ENCODE data around the gene EXT2.

The EXT2 gene

DNA sequence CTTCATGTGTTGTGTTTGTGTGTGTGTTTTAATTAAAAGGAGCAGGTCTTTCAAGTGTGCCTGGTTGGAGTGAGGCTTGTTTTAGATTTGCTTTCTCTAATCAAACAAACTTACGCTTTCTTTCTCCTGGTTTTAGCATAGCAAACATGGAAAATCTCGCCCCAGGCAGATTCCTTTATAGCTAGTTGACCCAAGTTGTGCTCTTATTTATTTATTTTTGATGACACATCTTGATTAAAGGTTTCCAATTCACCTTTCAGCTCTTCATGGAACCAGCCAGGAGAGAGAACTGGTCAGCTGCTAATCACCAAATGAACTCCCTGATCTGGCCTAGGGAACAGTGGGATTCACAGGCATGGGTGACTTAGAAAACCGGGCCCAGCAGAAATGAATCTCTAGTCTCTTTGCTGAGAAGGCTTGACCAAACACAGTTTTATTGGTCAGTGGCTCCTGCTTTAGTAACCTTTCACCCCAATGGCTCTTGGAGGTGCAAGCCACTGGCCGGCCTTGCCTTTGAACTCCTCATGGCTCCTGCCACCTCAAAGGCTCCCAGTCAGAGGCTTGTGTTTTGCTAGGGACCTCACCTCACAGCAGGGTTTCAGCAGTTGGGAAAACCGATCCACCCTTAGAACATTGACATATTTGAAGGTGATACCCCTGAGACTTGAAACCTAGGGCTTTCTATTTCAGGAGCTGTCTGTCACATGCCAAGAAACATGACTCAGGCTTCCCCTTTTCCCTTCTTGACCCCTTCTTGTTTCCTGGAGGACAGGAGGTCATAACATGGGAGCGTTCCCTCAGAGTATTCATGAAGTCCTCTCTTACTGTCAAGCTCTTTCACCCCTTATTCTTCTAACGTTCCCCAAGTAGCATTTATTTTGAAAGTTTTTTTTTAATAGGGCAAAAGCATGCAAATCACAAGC lies 48.8 kb downstream of the EXT2 start:
- Histone ChIP-seq H3K4me3 (ENCODE audit: low read length) (no peak overlapping the region), H3K27ac (ENCODE audit: low read length) (no peak overlapping the region), H3K4me1 (ENCODE audit: control insufficient read depth, insufficient read depth, low read length) (no peaks in the 10 kb centered on the region), H3K36me3 (ENCODE audit: control insufficient read depth, insufficient read depth, low read length) (no peaks in the 10 kb centered on the region), H3K9me3 (ENCODE audit: control insufficient read depth, insufficient read depth, low read length) (no peaks in the 10 kb centered on the region), H3K27me3 (ENCODE audit: control insufficient read depth, insufficient read depth, low read length) (no peaks in the 10 kb centered on the region)
- no CpG with 5 or more reads among the region's 7 CpGs for WGBS (ENCODE audit: insufficient coverage, insufficient read length)
- no peak for DNase-seq (ENCODE audit: low read depth, low spot score)

DNA sequence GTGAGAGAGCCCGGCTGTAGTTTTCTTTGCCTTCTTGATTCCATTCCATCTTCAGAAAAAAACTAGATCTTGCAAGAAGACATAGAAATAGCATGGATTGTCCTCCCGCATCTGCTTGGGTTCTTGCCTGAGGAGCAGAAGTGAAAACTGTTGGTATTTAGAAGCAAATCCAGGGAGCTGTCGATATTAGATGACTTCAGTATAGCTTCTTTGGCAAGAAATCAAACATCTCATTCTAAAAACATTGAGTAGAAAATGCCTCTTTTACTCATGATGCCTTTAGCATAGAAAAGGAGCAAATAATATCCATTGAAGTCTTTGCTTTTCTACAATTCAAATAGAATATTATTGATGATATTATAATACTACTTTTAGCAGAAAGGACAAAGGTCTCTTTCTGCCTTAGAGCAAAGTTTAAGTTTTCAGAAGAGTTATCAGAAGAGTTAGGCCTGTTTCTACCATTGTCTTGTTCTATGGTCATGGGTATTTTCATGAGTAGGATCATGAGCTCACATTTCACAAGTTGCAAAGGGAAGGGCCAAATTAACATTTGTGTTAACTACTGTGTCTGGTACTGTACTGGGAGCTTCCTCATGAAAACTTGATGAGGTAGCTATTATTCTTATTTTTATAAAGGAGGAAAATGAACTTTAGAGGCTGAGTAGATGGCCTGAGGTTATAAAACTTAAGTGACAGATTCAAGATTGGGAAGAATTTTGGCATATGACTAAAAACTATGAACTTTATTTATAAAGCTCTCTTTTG lies 49.7 kb downstream of the EXT2 start:
- H3K27ac ChIP-seq (ENCODE audit: low read length): no peak overlapping the region
- WGBS (ENCODE audit: insufficient coverage, insufficient read length): no CpG with 5 or more reads among the region's 3 CpGs

DNA sequence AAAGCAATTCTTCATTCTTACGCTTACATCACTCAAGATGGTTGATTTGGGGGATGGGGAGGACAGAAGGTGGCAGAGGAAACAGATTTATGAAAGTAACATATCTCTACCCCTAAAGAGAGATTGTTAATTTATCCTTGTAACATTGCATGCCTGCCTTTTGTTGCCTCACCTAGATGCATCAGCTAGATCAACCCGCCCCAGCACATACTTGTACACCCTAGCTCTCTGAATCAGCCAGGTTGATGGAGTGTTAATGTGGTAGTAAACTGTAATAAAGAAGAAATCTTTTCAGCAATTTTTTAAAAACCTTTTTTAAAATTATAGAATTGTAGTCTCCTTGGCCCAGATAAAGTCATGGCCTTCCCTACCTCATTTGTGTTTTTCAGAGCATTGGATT lies 51.5 kb downstream of the EXT2 start:
- WGBS (ENCODE audit: insufficient coverage, insufficient read length): no CpG with 5 or more reads among the region's 2 CpGs
- H3K4me3 ChIP-seq (ENCODE audit: low read length): no peak overlapping the region
- H3K36me3 ChIP-seq (ENCODE audit: control insufficient read depth, insufficient read depth, low read length): no peaks in the 10 kb centered on the region
- DNase-seq (ENCODE audit: low read depth, low spot score): no peak
- no peak overlapping the region for H3K27ac ChIP-seq (ENCODE audit: low read length)
- H3K27me3 ChIP-seq (ENCODE audit: control insufficient read depth, insufficient read depth, low read length): no peaks in the 10 kb centered on the region
- H3K4me1 ChIP-seq (ENCODE audit: control insufficient read depth, insufficient read depth, low read length): no peaks in the 10 kb centered on the region
- no peaks in the 10 kb centered on the region for H3K9me3 ChIP-seq (ENCODE audit: control insufficient read depth, insufficient read depth, low read length)

More for the DNA sequence above, 49.7 kb downstream of the EXT2 start:
- Histone ChIP-seq H3K27me3 (ENCODE audit: control insufficient read depth, insufficient read depth, low read length) (no peaks in the 10 kb centered on the region), H3K4me1 (ENCODE audit: control insufficient read depth, insufficient read depth, low read length) (no peaks in the 10 kb centered on the region), H3K9me3 (ENCODE audit: control insufficient read depth, insufficient read depth, low read length) (no peaks in the 10 kb centered on the region), H3K4me3 (ENCODE audit: low read length) (no peak overlapping the region), H3K36me3 (ENCODE audit: control insufficient read depth, insufficient read depth, low read length) (no peaks in the 10 kb centered on the region)
- no peak for DNase-seq (ENCODE audit: low read depth, low spot score)

DNA sequence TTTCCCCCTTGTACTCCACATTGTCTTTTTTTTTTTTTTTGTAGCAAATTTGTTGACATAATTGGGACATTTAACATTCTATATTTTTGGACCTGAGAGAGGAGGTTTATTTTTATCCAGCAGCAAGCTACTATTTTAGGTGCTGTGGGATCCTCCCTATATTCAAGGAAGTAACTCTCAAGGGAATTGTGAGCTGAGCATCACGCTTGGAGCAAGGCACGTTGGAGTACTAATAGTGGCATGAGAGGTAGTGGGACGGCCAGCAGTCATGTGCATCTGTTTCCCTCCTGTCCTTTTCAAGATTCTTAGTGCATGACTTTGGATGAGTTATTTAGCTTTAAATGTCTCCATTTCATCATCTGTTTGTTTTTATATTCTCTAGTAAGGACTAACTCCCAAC lies 52.3 kb downstream of the EXT2 start:
- Histone ChIP-seq H3K36me3 (ENCODE audit: control insufficient read depth, insufficient read depth, low read length) (no peaks in the 10 kb centered on the region), H3K4me3 (ENCODE audit: low read length) (no peak overlapping the region), H3K27me3 (ENCODE audit: control insufficient read depth, insufficient read depth, low read length) (no peaks in the 10 kb centered on the region), H3K4me1 (ENCODE audit: control insufficient read depth, insufficient read depth, low read length) (no peaks in the 10 kb centered on the region), H3K27ac (ENCODE audit: low read length) (no peak overlapping the region), H3K9me3 (ENCODE audit: control insufficient read depth, insufficient read depth, low read length) (no peaks in the 10 kb centered on the region)
- WGBS (ENCODE audit: insufficient coverage, insufficient read length): no CpG with 5 or more reads among the region's 3 CpGs
- no peak for DNase-seq (ENCODE audit: low read depth, low spot score)

DNA sequence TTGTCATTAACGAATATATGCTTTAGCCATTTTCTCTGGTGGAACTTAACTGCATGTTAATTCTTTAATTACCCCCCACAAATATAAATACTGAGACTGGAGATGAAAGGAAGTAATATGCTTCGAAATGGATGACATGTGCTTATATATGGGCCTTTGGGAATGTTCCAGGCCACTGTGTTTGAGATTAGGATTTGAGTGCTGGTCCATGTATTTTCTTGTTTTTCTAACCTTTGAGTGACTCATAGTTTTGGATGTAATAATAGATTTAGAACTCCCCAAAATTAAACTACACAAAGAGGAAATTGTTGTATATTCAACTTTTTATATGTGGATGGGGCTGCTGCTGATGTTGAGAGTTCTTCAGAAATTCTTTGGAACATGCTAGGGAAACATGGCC lies 54.2 kb downstream of the EXT2 start:
- Histone ChIP-seq H3K36me3 (ENCODE audit: control insufficient read depth, insufficient read depth, low read length) (no peaks in the 10 kb centered on the region), H3K4me3 (ENCODE audit: low read length) (no peak overlapping the region), H3K27ac (ENCODE audit: low read length) (no peak overlapping the region), H3K27me3 (ENCODE audit: control insufficient read depth, insufficient read depth, low read length) (no peaks in the 10 kb centered on the region), H3K9me3 (ENCODE audit: control insufficient read depth, insufficient read depth, low read length) (no peaks in the 10 kb centered on the region), H3K4me1 (ENCODE audit: control insufficient read depth, insufficient read depth, low read length) (no peaks in the 10 kb centered on the region)
- DNase-seq (ENCODE audit: low read depth, low spot score): no peak
- WGBS (ENCODE audit: insufficient coverage, insufficient read length): no CpG with 5 or more reads among the region's 2 CpGs

DNA sequence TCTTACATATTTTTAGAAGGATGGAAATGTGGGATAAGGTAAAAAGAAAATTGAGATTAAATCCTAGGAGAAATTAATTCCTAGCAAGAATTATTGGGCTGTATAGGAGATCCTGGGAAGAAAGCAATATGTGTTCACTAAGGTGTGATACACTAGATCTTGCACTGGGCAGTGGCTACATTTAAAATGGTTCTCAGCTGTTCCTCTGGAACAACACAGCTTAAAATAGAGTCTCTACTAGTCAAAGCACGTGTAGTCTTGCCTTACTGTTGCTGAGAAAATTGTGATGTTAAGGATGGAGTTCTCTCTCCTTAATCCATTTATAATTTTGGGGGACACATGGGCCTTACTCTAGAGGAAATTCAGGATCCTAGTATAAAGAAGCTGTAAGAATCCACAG lies 54.9 kb downstream of the EXT2 start:
- no peak for DNase-seq (ENCODE audit: low read depth, low spot score)
- Histone ChIP-seq H3K4me1 (ENCODE audit: control insufficient read depth, insufficient read depth, low read length) (no peaks in the 10 kb centered on the region), H3K9me3 (ENCODE audit: control insufficient read depth, insufficient read depth, low read length) (no peaks in the 10 kb centered on the region), H3K27ac (ENCODE audit: low read length) (no peak overlapping the region), H3K36me3 (ENCODE audit: control insufficient read depth, insufficient read depth, low read length) (no peaks in the 10 kb centered on the region), H3K27me3 (ENCODE audit: control insufficient read depth, insufficient read depth, low read length) (no peaks in the 10 kb centered on the region), H3K4me3 (ENCODE audit: low read length) (no peak overlapping the region)
- WGBS (ENCODE audit: insufficient coverage, insufficient read length): no CpG with 5 or more reads among the region's 1 CpG

DNA sequence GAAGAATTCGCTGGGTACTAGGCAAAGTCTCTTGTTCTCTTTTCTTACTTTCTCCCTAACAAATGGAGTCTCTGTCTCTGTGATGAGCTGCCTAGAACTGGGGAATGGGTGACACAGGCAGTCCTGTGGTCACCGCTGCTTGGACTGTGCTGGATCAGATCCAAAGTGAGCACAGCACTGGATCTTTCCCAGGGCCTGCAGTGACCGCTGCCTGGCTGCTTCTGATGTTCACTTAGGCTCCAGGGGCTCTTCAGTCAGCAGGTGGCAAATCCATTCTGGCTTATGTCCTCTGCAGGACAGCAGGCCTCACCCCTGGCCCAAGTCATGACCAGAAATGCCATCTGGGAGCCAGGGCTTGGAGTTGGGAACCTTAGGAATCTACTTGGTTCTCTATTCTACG lies 61.5 kb downstream of the EXT2 start:
- no peaks in the 10 kb centered on the region for H3K4me1 ChIP-seq (ENCODE audit: control insufficient read depth, insufficient read depth, low read length)
- H3K9me3 ChIP-seq (ENCODE audit: control insufficient read depth, insufficient read depth, low read length): no peaks in the 10 kb centered on the region
- no CpG with 5 or more reads among the region's 4 CpGs for WGBS (ENCODE audit: insufficient coverage, insufficient read length)
- H3K27ac ChIP-seq (ENCODE audit: low read length): no peak overlapping the region
- H3K4me3 ChIP-seq (ENCODE audit: low read length): no peak overlapping the region
- no peak for DNase-seq (ENCODE audit: low read depth, low spot score)
- H3K36me3 ChIP-seq (ENCODE audit: control insufficient read depth, insufficient read depth, low read length): no peaks in the 10 kb centered on the region
- H3K27me3 ChIP-seq (ENCODE audit: control insufficient read depth, insufficient read depth, low read length): no peaks in the 10 kb centered on the region

DNA sequence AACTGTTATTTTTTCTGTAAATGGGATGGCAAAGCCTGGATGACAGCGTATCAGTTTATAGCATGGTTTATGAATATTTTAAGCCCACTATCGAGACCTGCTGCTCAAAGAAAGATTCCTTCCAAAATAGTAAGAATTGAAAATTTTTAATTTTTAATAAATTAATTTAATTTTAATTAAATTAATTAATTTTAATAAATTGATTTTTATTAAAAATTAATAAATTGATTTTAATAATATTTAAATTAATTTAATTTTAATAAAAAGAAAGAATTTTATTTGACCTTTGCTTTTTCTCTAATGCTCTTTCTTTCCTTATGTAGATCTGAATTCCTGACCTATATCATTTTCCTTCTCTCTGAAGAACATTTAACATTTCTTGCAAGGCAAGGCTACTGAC lies 62.9 kb downstream of the EXT2 start:
- H3K4me3 ChIP-seq (ENCODE audit: low read length): no peak overlapping the region
- no peaks in the 10 kb centered on the region for H3K36me3 ChIP-seq (ENCODE audit: control insufficient read depth, insufficient read depth, low read length)
- H3K27ac ChIP-seq (ENCODE audit: low read length): no peak overlapping the region
- H3K27me3 ChIP-seq (ENCODE audit: control insufficient read depth, insufficient read depth, low read length): no peaks in the 10 kb centered on the region
- no peaks in the 10 kb centered on the region for H3K4me1 ChIP-seq (ENCODE audit: control insufficient read depth, insufficient read depth, low read length)
- whole genome bisulfite sequencing (ENCODE audit: insufficient coverage, insufficient read length): no CpG with 5 or more reads among the region's 2 CpGs
- no peaks in the 10 kb centered on the region for H3K9me3 ChIP-seq (ENCODE audit: control insufficient read depth, insufficient read depth, low read length)
- DNase-seq (ENCODE audit: low read depth, low spot score): no peak

DNA sequence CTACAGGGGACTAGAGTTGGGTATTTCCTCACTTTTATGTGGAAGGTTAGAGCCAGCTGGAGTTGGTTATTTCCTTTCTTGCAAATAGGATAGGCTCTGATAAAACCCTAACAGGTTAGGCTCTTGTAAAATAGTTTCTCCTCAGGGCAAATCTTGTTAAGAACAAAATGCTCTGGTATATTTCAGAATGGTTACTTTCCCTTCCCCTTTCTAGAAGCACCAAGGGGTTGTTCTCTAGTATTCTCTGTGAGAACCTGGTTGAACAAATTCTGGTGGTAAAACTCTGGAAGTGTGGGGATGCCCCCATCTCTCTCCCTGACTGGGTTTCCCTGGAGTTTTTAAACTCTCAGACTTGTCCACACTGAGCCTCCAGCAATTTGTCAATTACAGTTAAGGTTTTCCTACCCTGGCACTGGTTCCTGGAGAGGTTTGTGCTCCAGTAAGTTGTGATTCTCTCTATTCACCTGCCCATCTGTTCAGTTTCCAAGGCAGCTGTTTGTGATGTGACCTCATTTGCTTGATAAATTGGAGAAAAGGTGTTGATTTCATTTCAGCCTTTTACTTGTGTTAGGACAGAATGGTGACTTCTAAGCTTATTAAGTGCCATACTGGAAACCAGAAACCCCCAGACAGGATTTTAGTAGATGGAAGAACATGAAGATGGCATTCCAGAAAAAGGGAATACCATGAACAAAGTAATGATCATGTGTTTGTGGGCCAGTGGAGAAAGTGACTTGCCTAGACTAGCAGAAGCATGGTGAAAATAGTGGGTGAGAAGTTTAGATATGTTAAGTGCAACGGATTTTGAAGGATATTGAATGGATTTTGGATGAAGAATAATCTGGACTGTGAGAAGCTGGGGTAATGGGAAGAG lies 64.6 kb downstream of the EXT2 start:
- DNase-seq (ENCODE audit: low read depth, low spot score): no peak
- H3K36me3 ChIP-seq (ENCODE audit: control insufficient read depth, insufficient read depth, low read length): no peaks in the 10 kb centered on the region
- no peak overlapping the region for H3K27ac ChIP-seq (ENCODE audit: low read length)
- no peaks in the 10 kb centered on the region for H3K27me3 ChIP-seq (ENCODE audit: control insufficient read depth, insufficient read depth, low read length)
- no peaks in the 10 kb centered on the region for H3K4me1 ChIP-seq (ENCODE audit: control insufficient read depth, insufficient read depth, low read length)
- H3K4me3 ChIP-seq (ENCODE audit: low read length): no peak overlapping the region
- WGBS (ENCODE audit: insufficient coverage, insufficient read length): 100% methylated on average over 1 of the region's 1 CpG
- H3K9me3 ChIP-seq (ENCODE audit: control insufficient read depth, insufficient read depth, low read length): no peaks in the 10 kb centered on the region

DNA sequence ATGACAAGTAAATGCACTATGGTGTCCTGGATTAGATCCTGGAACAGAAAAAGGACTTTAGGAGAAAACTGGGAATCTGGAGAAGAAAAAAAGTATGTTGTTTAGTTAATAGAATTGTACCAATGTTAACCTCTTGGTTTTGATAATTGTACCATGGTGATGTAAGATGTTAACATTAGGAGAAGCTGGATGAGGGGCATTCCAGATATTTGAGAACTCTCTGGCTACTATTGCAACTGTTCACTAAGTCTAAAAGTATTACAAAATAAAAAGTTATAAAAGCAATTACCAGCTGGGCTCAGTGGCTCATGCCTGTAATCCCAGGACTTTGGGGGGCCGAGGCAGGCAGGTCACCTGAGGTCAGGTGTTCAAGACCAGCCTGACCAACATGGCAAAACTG lies 66.5 kb downstream of the EXT2 start:
- Histone ChIP-seq H3K4me3 (ENCODE audit: low read length) (no peak overlapping the region), H3K4me1 (ENCODE audit: control insufficient read depth, insufficient read depth, low read length) (no peaks in the 10 kb centered on the region), H3K27me3 (ENCODE audit: control insufficient read depth, insufficient read depth, low read length) (no peaks in the 10 kb centered on the region), H3K36me3 (ENCODE audit: control insufficient read depth, insufficient read depth, low read length) (no peaks in the 10 kb centered on the region), H3K27ac (ENCODE audit: low read length) (no peak overlapping the region), H3K9me3 (ENCODE audit: control insufficient read depth, insufficient read depth, low read length) (no peaks in the 10 kb centered on the region)
- DNase-seq (ENCODE audit: low read depth, low spot score): no peak
- no CpG with 5 or more reads among the region's 1 CpG for WGBS (ENCODE audit: insufficient coverage, insufficient read length)
